H1 (cell line): Measurements from ENCODE around the gene RGS9BP. TPM values are rescaled to one million over a fixed set of nuclear protein-coding genes. Genes with fewer than 3 reads are reported as not detected.

Experiments used
- CTCF ChIA-PET: fragments of 300-600 bp; sonication (Branson Sonifier 250); formaldehyde crosslinking; loops from one replicate; lab custom pipeline; 2021; ENCODE audit not compliant: partially characterized antibody; lab: Charles Lee
- POLR2A ChIA-PET: fragments of 300-600 bp; sonication (Branson Sonifier 250); formaldehyde crosslinking; loops from one replicate; lab custom pipeline; 2021; ENCODE audit warnings: inconsistent platforms; ENCODE audit not compliant: partially characterized antibody; lab: Charles Lee
- DNase-seq, 2 experiments: peaks; one replicate each; pipeline versions ENCODE4 v3.0.0 to v3.0.0-alpha.2; 2010 to 2022; ENCODE audit warnings: low spot score in 2 of 2, low read depth in 1 of 2, mixed read lengths in 1 of 2
- FAIRE-seq: peaks from 2 replicates; lab custom pipeline; 2011; peaks lifted over from hg19 to GRCh38; lab: Jason Lieb, UNC
- H2AFZ ChIP-seq: 2 replicates; pipeline ENCODE4 v1.8.1; 2012; ENCODE audit warnings: low read length, inconsistent platforms
- H2AK5ac ChIP-seq: 2 replicates; pipeline ENCODE4 v1.6.1; 2013; ENCODE audit warnings: low read depth, low read length
- H2BK120ac ChIP-seq: replicated peaks from 2 replicates; pipeline ENCODE3; 2013; ENCODE audit warnings: low read depth, low read length, inconsistent platforms
- H2BK12ac ChIP-seq: 2 replicates; pipeline ENCODE4 v1.6.1; 2013; ENCODE audit warnings: low read depth, low read length
- H2BK15ac ChIP-seq: 2 replicates; pipeline ENCODE4 v1.6.1; 2013; ENCODE audit warnings: low read length
- H2BK20ac ChIP-seq: 2 replicates; pipeline ENCODE4 v1.6.1; 2013; ENCODE audit warnings: low read length
- H2BK5ac ChIP-seq: 2 replicates; pipeline ENCODE4 v1.6.1; 2013; ENCODE audit warnings: low read depth, low read length
- H3K14ac ChIP-seq: 2 replicates; pipeline ENCODE4 v1.6.1; 2013; ENCODE audit warnings: inconsistent platforms; ENCODE audit not compliant: insufficient read length
- H3K18ac ChIP-seq: 2 replicates; pipeline ENCODE4 v1.6.1; 2013; ENCODE audit warnings: low read length; ENCODE audit errors: extremely low read depth
- H3K23ac ChIP-seq: 2 replicates; pipeline ENCODE4 v1.6.1; 2013; ENCODE audit warnings: inconsistent platforms; ENCODE audit not compliant: insufficient read length
- H3K23me2 ChIP-seq: 2 replicates; pipeline ENCODE4 v1.6.1; 2013; ENCODE audit warnings: low read depth, low read length
- H3K27ac ChIP-seq: 2 replicates; pipeline ENCODE4 v1.6.1; 2011; ENCODE audit warnings: low read depth, low read length, inconsistent platforms
- H3K27me3 ChIP-seq, 4 experiments: replicated peaks in 1 of 4; 1 replicate in 1 of 4; 2 replicates in 3 of 4; pipeline versions ENCODE4 v1.6.1 to v1.8.1; 2011 to 2013; ENCODE audit warnings: low read length in 3 of 4, mild to moderate bottlenecking in 3 of 4, inconsistent platforms in 2 of 4, mixed read lengths in 2 of 4, moderate library complexity in 1 of 4; ENCODE audit not compliant: control insufficient read depth in 3 of 4, insufficient read depth in 3 of 4; ENCODE audit errors: extremely low read depth in 1 of 4
- H3K36me3 ChIP-seq, 4 experiments: 2 replicates each; pipeline versions ENCODE4 v1.6.1 to v1.8.1; 2011 to 2013; ENCODE audit warnings: mild to moderate bottlenecking in 4 of 4, low read length in 3 of 4, moderate library complexity in 2 of 4, control low read depth in 1 of 4, inconsistent platforms in 1 of 4; ENCODE audit not compliant: insufficient read depth in 4 of 4, control insufficient read depth in 2 of 4
- H3K4ac ChIP-seq: replicated peaks from 2 replicates; pipeline ENCODE3; 2013; ENCODE audit warnings: low read length, low read depth, mixed read lengths, inconsistent platforms; ENCODE audit not compliant: insufficient read length
- H3K4me1 ChIP-seq, 4 experiments: replicated peaks in 1 of 4; 1 replicate in 1 of 4; 2 replicates in 3 of 4; pipeline versions ENCODE4 v1.6.1 to v1.8.1; 2011 to 2013; ENCODE audit warnings: low read length in 3 of 4, inconsistent platforms in 2 of 4, mixed read lengths in 1 of 4; ENCODE audit not compliant: insufficient read depth in 4 of 4, control insufficient read depth in 3 of 4
- H3K4me2 ChIP-seq, 2 experiments: 2 replicates each; pipeline versions ENCODE4 v1.6.1 to v1.8.1; 2011 to 2013; ENCODE audit warnings: low read depth in 2 of 2, low read length in 2 of 2, control low read depth in 1 of 2, inconsistent platforms in 1 of 2, mild to moderate bottlenecking in 1 of 2; ENCODE audit not compliant: insufficient read depth in 1 of 2
- H3K4me3 ChIP-seq, 4 experiments: fragments of 200-600, 300-600 bp in 1 of 4; sonication (generic), shearing (Covaris generic), sonication (Bioruptor Twin) in 1 of 4; 2 replicates each; pipeline versions ENCODE4 v1.5.1 to v1.8.1; 2011 to 2016; ENCODE audit warnings: low read length in 4 of 4, low read depth in 3 of 4, control low read depth in 2 of 4, inconsistent platforms in 2 of 4, mild to moderate bottlenecking in 2 of 4, mixed read lengths in 1 of 4, moderate library complexity in 1 of 4; ENCODE audit not compliant: insufficient read depth in 2 of 4; ENCODE audit errors: extremely low read depth in 1 of 4
- H3K56ac ChIP-seq: replicated peaks from 2 replicates; pipeline ENCODE3; 2013; ENCODE audit warnings: low read depth, mild to moderate bottlenecking, mixed read lengths, low read length, inconsistent platforms; ENCODE audit not compliant: insufficient read length
- H3K79me1 ChIP-seq: 2 replicates; pipeline ENCODE4 v1.6.1; 2013; ENCODE audit warnings: low read depth, low read length, control low read depth
- H3K79me2 ChIP-seq, 2 experiments: 2 replicates each; pipeline versions ENCODE4 v1.6.1 to v1.8.1; 2012 to 2013; ENCODE audit warnings: low read length in 2 of 2, mild to moderate bottlenecking in 2 of 2, inconsistent platforms in 1 of 2; ENCODE audit not compliant: insufficient read depth in 2 of 2, control insufficient read depth in 1 of 2
- H3K9ac ChIP-seq, 4 experiments: replicated peaks in 1 of 4; 1 replicate in 1 of 4; 2 replicates in 3 of 4; pipeline versions ENCODE4 v1.6.1 to v1.8.1; 2011 to 2013; ENCODE audit warnings: low read depth in 3 of 4, low read length in 3 of 4, control low read depth in 2 of 4, mild to moderate bottlenecking in 2 of 4, moderate library complexity in 2 of 4, inconsistent platforms in 1 of 4; ENCODE audit errors: extremely low read depth in 1 of 4
- H3K9me3 ChIP-seq, 2 experiments: 2 replicates each; pipeline versions ENCODE4 v1.6.1 to v1.8.1; 2012 to 2013; ENCODE audit warnings: mild to moderate bottlenecking in 2 of 2, moderate library complexity in 2 of 2, control low read depth in 1 of 2, inconsistent platforms in 1 of 2, low read depth in 1 of 2, low read length in 1 of 2, mixed read lengths in 1 of 2; ENCODE audit not compliant: insufficient read depth in 2 of 2
- H4K20me1 ChIP-seq, 2 experiments: replicated peaks in 1 of 2; 2 replicates each; pipeline versions ENCODE3 to v1.8.1; 2011 to 2013; ENCODE audit warnings: inconsistent platforms in 2 of 2, low read length in 2 of 2, mild to moderate bottlenecking in 1 of 2; ENCODE audit not compliant: insufficient read depth in 2 of 2, control insufficient read depth in 1 of 2
- H4K5ac ChIP-seq: 2 replicates; pipeline ENCODE4 v1.6.1; 2013; ENCODE audit warnings: low read length, low read depth, mixed read lengths, inconsistent platforms; ENCODE audit not compliant: insufficient read length
- H4K8ac ChIP-seq: 2 replicates; pipeline ENCODE4 v1.8.0; 2013; ENCODE audit warnings: mild to moderate bottlenecking, moderate library complexity, low read length, inconsistent platforms; ENCODE audit not compliant: insufficient read depth; ENCODE audit errors: extremely low read depth
- H4K91ac ChIP-seq: replicated peaks from 2 replicates; pipeline ENCODE3; 2013; ENCODE audit warnings: low read length, mixed read lengths, inconsistent platforms; ENCODE audit not compliant: insufficient read length
- EZH2 ChIP-seq: fragments of 200-600 bp; sonication (generic); IDR thresholded peaks from 2 replicates; pipeline ENCODE4 v1.7.1; 2012; ENCODE audit warnings: low read depth, mild to moderate bottlenecking, moderate library complexity, low read length, inconsistent platforms; ENCODE audit not compliant: severe bottlenecking
- FOSL1 ChIP-seq: IDR thresholded peaks from 2 replicates; pipeline ENCODE4 v1.6.1; 2011; ENCODE audit warnings: mild to moderate bottlenecking, low read depth, low read length, moderate library complexity; ENCODE audit not compliant: insufficient read depth
- RAD21 ChIP-seq, 2 experiments: IDR thresholded peaks in 1 of 2; conservative IDR thresholded peaks in 1 of 2; 2 replicates each; pipeline ENCODE4 v1.6.1; 2011; ENCODE audit warnings: low read depth in 2 of 2, low read length in 2 of 2, improper control_type of control experiment in 1 of 2, inconsistent platforms in 1 of 2, mild to moderate bottlenecking in 1 of 2, moderate library complexity in 1 of 2
- WGBS, 2 experiments: shearing (Covaris generic) in 1 of 2; methylation state at CpG; one replicate each; pipeline versions ENCODE4 v1.1.6 to v1.1.7; 2013 to 2015; ENCODE audit warnings: low lambda C conversion rate in 2 of 2, mixed read lengths in 2 of 2, inconsistent platforms in 1 of 2, low coverage in 1 of 2, missing lambda C conversion rate in 1 of 2; ENCODE audit not compliant: insufficient replicate concordance in 2 of 2, insufficient coverage in 1 of 2, insufficient read length in 1 of 2; ENCODE audit errors: extremely low coverage in 1 of 2, missing lambda C conversion rate in 1 of 2; 5-methylcytosine and 5-hydroxymethylcytosine counted together
- polyA plus RNA-seq, 7 experiments: library from polyadenylated mRNA; depleted of rRNA in 3 of 7; stranded (reverse) in 5 of 7; unstranded in 2 of 7; fragments of >200 nt in 5 of 7; fragments of 200-250 nt in 2 of 7; gene quantifications; 1 replicate in 5 of 7; 2 replicates in 1 of 7; 4 replicates in 1 of 7; pipeline versions ENCODE4 v1.2.1 to v1.2.3, GENCODE V29; 2011 to 2013; ENCODE audit warnings: missing spikeins in 2 of 7, mixed read lengths in 2 of 7
- total RNA-seq: library from RNA; stranded (reverse); fragmentation: NEBNext Ultra II Directional; extraction: Animal tissue kit (Norgen Biotek cat#: 25700); gene quantifications from 2 replicates; pipeline ENCODE4 v1.2.1, GENCODE V29; 2021

RGS9BP gene
- total and polyA plus RNA-seq, 2 of the 8 experiments (the other 6 are each of a cell fraction or from before 2014, with no cell fraction given), result 0.11 to 0.26 TPM

GRCh38 chr19:32638625-32639024 is 37.0 kb upstream of the RGS9BP start:
- Histone ChIP-seq H3K79me2 (no peaks in the 10 kb centered on the region), H3K4me2 (no peak overlapping the region), H3K14ac (no peak overlapping the region), H3K4ac (no peak overlapping the region), H3K79me1 (no peaks in the 10 kb centered on the region), H2BK120ac (no peak overlapping the region), H3K27me3 (no peaks in the 10 kb centered on the region), H3K4me3 (no peak overlapping the region), H3K9me3 (no peaks in the 10 kb centered on the region; a peak in 1 of 4 replicates), H4K91ac (no peak overlapping the region), H4K20me1 (peaks cover 2 to 3% of the 10 kb centered on the region in 2 experiments), H3K23ac (no peak overlapping the region), H3K23me2 (no peaks in the 10 kb centered on the region), H3K4me1 (no peaks in the 10 kb centered on the region), H2AK5ac (no peak overlapping the region), H4K5ac (no peak overlapping the region), H2BK5ac (no peak overlapping the region), H4K8ac (no peak overlapping the region), H3K18ac (no peak overlapping the region), H2BK12ac (no peak overlapping the region), H3K36me3 (peaks cover 7 to 54% (median 43%) of the 10 kb centered on the region in 4 experiments; a peak in 7 of 8 replicates), H2BK15ac (no peak overlapping the region), H3K9ac (no peak overlapping the region), H2BK20ac (no peak overlapping the region), H3K27ac (no peak overlapping the region), H3K56ac (no peak overlapping the region), H2AFZ (no peak overlapping the region)
- CTCF ChIA-PET, result interaction anchor here (1.0 kb wide), 1 partner anchor 18 kb away, joined by 3 read pairs; no protein-coding TSS in a partner anchor
- TF ChIP-seq RAD21 (IDR thresholded peaks at IDR 0.05 in 1 of 2, conservative IDR thresholded peaks at IDR 0.05 in 1 of 2; ENCODE audit: low read depth in 2 of 2, low read length in 2 of 2) (no peak), EZH2 (no peak), FOSL1 (no peak)
- FAIRE-seq (no peak), DNase-seq (no peak)
- POLR2A ChIA-PET, result no interaction called here
- 94% methylated on average over 13 of the region's 13 CpGs; no CpG with 5 or more reads in 1 of the 2 experiments for WGBS, 2 experiments
